ENCODE results near the gene P3H3.
"Not testable (repeated sequence)": the region's sequence is repeated elsewhere in the genome, so short reads cannot be mapped to it uniquely, and the experiment has no call there.

P3H3 gene

DNA sequence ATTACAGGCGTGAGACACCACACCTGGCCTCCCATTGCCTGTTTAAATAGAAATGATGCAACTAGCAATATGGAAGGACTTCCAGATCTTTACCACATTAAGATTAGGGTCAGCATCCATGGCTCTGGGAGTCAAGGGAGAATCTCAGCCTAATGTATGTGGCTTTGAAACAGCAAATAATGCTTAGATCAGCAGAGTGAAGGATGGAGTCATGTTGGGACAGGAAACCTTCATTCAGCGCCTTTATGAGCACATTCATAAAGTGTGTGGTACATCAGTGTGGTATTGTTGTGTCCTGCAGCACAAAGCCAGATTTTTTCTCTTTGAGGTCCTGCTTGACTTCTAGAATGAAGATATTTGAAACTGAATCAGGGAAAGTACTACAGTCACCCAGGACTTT, 60.2 kb downstream of the P3H3 start:
- TF ChIP-seq CTCF (conservative IDR thresholded peaks at IDR 0.05; ENCODE audit: low read length) = no peak
- no peak overlapping the region for H3K4me3 ChIP-seq (ENCODE audit: low read length)
- DNase-seq (ENCODE audit: low read depth) = no peak

GRCh38 chr12:6888794-6889193, 60.6 kb downstream of the P3H3 start:
- DNase-seq (ENCODE audit: low read depth); H3K4me3 ChIP-seq (ENCODE audit: low read length): not testable (repeated sequence)
